ENCODE results near the gene TMEM255A.

DNA sequence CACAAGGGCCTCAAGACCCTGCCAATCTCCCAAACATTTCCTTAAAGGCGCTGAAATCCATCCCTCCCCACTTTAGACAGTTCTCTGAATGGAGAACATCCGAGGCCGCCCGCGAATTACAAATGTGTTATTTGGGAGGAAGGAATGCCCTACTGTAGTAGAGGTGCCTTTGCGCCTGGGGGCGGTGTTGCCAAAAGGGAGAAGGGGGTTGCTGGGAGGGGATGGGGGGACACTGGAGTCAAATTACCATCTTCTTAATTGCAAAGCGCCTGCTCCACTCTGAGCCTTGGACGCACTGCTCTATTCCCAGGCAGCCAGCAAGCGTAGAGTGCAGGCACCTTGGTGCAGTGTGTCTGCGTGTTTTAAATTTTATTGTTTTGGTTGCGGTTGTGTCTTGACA lies 2.7 kb downstream of the TMEM255A start:
- TF ChIP-seq CTCF (IDR thresholded peaks at IDR 0.05) (no peak), POLR2A (IDR thresholded peaks at IDR 0.05) (no peak)
